Immature natural killer cell (primary cell): ENCODE results near the gene SLC52A1. TPM values are rescaled to one million over a fixed set of nuclear protein-coding genes. Genes with fewer than 3 reads are reported as not detected.
A peak's percentile ranks its signal among the peaks of the same experiment; 100 is the strongest.
"Not testable (repeated sequence)": the region's sequence is repeated elsewhere in the genome, so short reads cannot be mapped to it uniquely, and the experiment has no call there.

Source experiments
- DNase-seq, 3 donors: peaks; one replicate each; pipeline ENCODE4 v3.0.0; 2022; ENCODE audit warnings: mixed read lengths in 1 of 3
- H3K27ac Mint-ChIP-seq, 6 donors: one replicate each; pipeline ENCODE4 v1.8.0; 2020; ENCODE audit warnings: mixed read lengths in 6 of 6, mild to moderate bottlenecking in 5 of 6, inconsistent platforms in 4 of 6, moderate library complexity in 3 of 6
- H3K27me3 Mint-ChIP-seq, 3 donors: one replicate each; pipeline ENCODE4 v1.8.0; 2020 to 2021; ENCODE audit warnings: low read depth in 3 of 3, mild to moderate bottlenecking in 3 of 3, mixed read lengths in 3 of 3, moderate library complexity in 3 of 3, inconsistent platforms in 1 of 3
- H3K36me3 Mint-ChIP-seq, 3 donors: one replicate each; pipeline ENCODE4 v1.8.0; 2020; ENCODE audit warnings: mixed read lengths in 3 of 3, inconsistent platforms in 2 of 3, mild to moderate bottlenecking in 2 of 3
- H3K4me1 Mint-ChIP-seq, 2 donors: one replicate each; pipeline ENCODE4 v1.8.0; 2020; ENCODE audit warnings: inconsistent platforms in 2 of 2, mild to moderate bottlenecking in 2 of 2, mixed read lengths in 2 of 2, moderate library complexity in 1 of 2
- H3K4me3 Mint-ChIP-seq, 5 donors: one replicate each; pipeline ENCODE4 v1.8.0; 2020; ENCODE audit warnings: mild to moderate bottlenecking in 5 of 5, mixed read lengths in 5 of 5, inconsistent platforms in 3 of 5, moderate library complexity in 3 of 5
- H3K9me3 Mint-ChIP-seq, 6 donors: one replicate each; pipeline ENCODE4 v1.8.0; 2020; ENCODE audit warnings: mild to moderate bottlenecking in 6 of 6, mixed read lengths in 6 of 6, inconsistent platforms in 4 of 6, moderate library complexity in 3 of 6
- polyA plus RNA-seq, 3 donors: library from polyadenylated mRNA; unstranded; fragments of 300-500 nt; fragmentation: Illumina TruSeq; gene quantifications; one replicate each; pipeline ENCODE4 v1.2.3, GENCODE V29; 2021

The SLC52A1 gene
- not detected for polyA plus RNA-seq

DNA sequence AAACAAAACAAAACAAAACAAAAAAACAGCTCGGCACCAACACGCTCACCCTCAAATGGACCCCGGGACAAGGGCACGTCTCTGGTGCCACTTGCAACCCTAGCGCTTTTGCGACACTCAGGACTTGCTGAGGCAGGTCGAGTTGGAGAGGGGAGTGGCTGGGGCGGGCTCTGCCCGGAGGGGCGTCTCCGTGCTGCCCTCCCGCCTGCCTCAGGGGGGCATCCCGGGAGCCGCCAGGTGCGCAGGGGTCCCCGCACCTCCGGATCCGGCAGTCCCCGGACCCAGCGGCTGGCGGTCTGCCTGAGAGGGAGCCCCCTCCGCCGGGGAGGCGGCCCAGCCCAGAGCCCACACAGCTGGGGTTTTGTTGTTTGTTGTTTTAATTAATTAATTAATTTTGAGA lies at the start of gene SLC52A1:
Gene SLC52A1 (minus strand): TSS at position 112 of the 400 bp plus-strand sequence. CDS start 820 bp downstream, outside the sequence.
- Mint-ChIP-seq H3K4me3 (no peak within 1 kb of the TSS), H3K9me3 (no peaks in the 10 kb centered on the region), H3K27me3 (peaks cover 5 to 7% (median 7%) of the 10 kb centered on the region in 3 donors), H3K27ac (no peak within 1 kb of the TSS), H3K4me1 (peaks cover 11 to 14% of the 10 kb centered on the region in 2 donors), H3K36me3 (no peaks in the 10 kb centered on the region)
- no peak for DNase-seq

DNA sequence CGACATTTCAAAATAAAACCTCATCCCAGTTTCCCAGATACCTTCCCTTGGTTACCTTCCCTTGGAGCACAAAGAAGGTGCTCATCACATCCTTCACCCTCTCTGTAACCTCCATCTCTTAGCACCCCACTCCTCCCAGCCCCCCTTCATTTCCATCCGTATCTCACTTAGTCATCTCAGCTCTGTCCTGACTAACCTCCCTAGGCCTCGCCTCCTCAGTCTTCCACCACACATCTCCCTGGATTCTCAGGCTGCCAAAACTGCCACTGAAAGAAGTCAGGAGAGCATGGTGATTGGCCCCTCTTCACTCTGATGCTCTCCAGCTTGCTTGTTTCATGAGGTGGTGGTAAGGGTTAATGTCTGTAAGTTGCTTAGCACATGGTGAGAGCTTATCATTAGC lies 45.4 kb upstream of the SLC52A1 start:
- Mint-ChIP-seq H3K4me3 (peak overlapping the region in 4 of 5 donors; percentile 10 to 35 (median 18)), H3K4me1 (peaks cover 35 to 41% of the 10 kb centered on the region in 2 donors), H3K9me3 (peaks cover 7 to 16% (median 13%) of the 10 kb centered on the region in 6 donors), H3K27me3 (peaks cover 9 to 15% (median 10%) of the 10 kb centered on the region in 3 donors), H3K27ac (peak overlapping the region in 5 of 6 donors; percentile 8 to 83 (median 38)), H3K36me3 (peaks cover 18 to 20% (median 19%) of the 10 kb centered on the region in 3 donors)
- no peak for DNase-seq

DNA sequence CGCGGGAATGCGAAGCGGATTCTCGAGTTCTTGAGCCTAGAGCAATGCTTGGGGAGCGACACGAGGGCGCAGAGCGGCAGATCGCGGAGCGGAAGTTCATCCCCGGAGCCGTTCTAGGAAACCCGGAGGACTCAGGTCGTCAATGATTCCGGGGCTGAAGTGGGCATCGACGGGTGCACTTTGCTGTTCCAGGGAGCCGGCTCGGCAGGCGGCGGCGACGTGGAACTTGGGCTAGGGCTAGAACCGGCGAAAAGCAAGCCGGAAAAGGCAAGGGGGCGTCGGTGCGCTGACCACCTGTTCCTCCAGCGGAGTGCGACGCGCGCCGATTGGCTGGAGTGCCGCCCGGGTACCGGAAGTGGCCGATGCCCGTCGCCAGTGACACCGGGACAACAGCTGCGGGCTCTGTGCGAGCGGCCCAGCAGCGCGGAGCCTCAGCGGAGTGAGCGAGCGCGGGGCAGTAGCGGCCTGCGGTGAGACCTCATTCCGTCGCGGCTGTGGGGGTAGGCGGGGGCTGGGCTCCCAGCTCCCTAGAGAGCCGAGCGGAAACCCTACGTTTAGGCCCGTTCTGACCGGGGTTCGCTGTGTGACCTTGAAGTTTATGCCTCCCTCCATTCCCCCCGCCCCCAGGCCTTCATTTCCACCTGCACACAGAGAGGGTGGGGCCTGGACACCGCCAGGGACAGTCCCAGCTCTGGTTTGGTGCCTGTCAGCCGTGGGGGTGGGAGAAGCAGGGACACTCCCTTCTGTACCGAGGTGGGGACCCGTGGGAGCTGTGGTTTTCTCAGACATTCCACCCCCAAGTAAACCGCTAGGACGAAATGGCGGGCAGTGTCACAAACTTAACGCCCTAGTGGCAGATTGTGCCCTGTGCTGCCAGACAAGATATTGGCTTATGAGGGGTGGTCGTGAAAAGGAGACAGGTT lies 43.1 kb upstream of the SLC52A1 start, which contains the start of gene ZFP3:
Gene ZFP3 (plus strand): TSS at position 362 of the 923 bp plus-strand sequence. CDS start 13,038 bp downstream, outside the sequence.
- Mint-ChIP-seq H3K9me3 (peaks cover 0 to 5% (median 2%) of the 10 kb centered on the region in 6 donors), H3K4me3 (peak within 1 kb of the TSS; percentile 91 to 97 (median 93)), H3K36me3 (peaks cover 5 to 6% (median 5%) of the 10 kb centered on the region in 3 donors), H3K27ac (peak within 1 kb of the TSS; percentile 87 to 98 (median 96)), H3K4me1 (peaks cover 31 to 41% of the 10 kb centered on the region in 2 donors), H3K27me3 (peaks cover 5 to 13% (median 10%) of the 10 kb centered on the region in 3 donors)
- peak; percentile 86 to 87 (median 87) for DNase-seq

DNA sequence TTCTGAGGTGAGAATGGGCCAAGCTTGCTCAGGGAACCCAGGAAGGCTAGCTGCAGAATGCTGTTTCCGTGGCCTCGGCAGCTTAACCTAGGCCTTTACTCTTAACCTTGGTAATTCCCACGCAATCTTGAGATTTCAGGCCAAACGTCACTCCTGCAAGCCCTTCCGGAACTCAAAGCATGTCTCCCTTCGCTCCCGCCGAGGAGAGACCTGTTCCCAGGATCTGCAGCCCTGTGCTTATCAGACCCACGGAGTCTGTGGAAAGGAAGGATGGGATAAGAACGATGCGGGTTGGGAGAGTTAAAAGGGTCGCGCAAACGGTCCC lies 42.5 kb upstream of the SLC52A1 start:
- Mint-ChIP-seq H3K4me3 (peak overlapping the region; percentile 91 to 97 (median 93)), H3K36me3 (peaks cover 2% of the 10 kb centered on the region in 3 donors), H3K9me3 (peaks cover 0 to 2% (median under 1%) of the 10 kb centered on the region in 6 donors), H3K27me3 (peaks cover 5 to 12% (median 10%) of the 10 kb centered on the region in 3 donors), H3K27ac (peak overlapping the region; percentile 87 to 98 (median 96)), H3K4me1 (peaks cover 31 to 38% of the 10 kb centered on the region in 2 donors)
- DNase-seq = no peak

DNA sequence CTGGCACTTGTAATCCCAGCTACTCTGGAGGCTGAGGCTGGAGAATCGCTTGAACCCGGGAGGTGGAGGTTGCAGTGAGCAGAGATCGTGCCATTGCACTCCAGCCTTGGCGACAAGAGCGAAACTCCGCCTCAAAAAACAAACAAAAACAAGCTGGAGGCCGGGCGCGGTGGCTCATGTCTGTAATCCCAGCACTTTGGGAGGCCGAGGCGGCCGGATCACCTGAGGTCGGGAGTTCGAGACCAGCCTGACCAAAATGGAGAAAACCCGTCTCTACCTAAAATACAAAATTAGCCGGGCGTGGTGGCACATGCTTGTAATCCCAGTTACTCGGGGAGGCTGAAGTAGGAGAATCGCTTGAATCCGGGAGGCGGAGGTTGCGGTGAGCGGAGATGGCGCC lies 42.0 kb upstream of the SLC52A1 start:
- not testable (repeated sequence) for DNase-seq, H3K36me3 Mint-ChIP-seq, H3K9me3 Mint-ChIP-seq
- peaks cover 5 to 12% (median 10%) of the 10 kb centered on the region in 3 donors for H3K27me3 Mint-ChIP-seq
- peaks cover 31 to 35% of the 10 kb centered on the region in 2 donors for H3K4me1 Mint-ChIP-seq
- H3K4me3 Mint-ChIP-seq = peak overlapping the region; percentile 91 to 97 (median 93)
- H3K27ac Mint-ChIP-seq = peak overlapping the region in 5 of 6 donors; percentile 87 to 98 (median 96)

DNA sequence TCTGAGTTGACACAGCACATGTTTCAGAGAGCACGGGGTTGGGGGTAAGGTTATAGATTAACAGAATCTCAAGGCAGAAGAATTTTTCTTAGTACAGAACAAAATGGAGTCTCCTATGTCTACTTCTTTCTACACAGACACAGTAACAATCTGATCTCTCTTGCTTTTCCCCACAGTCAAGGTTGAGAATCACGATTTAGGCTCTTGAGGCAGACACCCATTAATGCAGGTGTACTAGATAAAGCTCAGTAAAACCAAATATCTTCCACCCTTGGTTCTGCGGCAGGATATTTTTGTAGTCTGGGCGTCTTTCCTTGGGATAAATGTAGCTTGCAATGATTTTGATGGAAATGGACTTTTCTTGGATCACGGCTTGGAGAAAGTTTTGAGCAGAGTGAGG lies 40.2 kb upstream of the SLC52A1 start:
- H3K36me3 Mint-ChIP-seq, DNase-seq, H3K9me3 Mint-ChIP-seq, H3K27ac Mint-ChIP-seq: not testable (repeated sequence)
- peak overlapping the region in 1 of 5 donors; percentile 9 for H3K4me3 Mint-ChIP-seq
- peaks cover 25 to 26% of the 10 kb centered on the region in 2 donors for H3K4me1 Mint-ChIP-seq
- peaks cover 5 to 12% (median 9%) of the 10 kb centered on the region in 3 donors for H3K27me3 Mint-ChIP-seq

DNA sequence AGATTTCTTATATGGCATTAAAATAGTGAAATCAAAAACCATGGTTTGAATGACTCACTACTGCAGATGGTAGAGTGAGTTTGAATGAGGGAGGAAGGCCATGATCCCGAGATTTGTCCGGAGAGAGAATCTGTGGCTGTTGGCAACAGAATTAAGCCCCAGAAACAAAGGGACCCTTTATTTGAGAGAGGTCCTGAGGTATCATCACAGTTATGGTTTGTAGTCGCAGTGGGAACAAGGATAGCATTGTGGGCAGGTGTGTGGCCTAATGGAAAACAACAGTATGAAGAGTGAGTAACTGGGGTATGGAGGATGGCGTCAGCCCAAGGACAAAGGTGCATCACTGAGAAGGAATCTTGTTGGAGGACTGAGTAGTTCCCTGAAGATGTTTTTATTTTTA lies 34.5 kb upstream of the SLC52A1 start:
- no peak overlapping the region for H3K4me3 Mint-ChIP-seq
- H3K27me3 Mint-ChIP-seq = peaks cover 0 to 5% (median 2%) of the 10 kb centered on the region in 3 donors
- H3K36me3 Mint-ChIP-seq = no peaks in the 10 kb centered on the region
- no peaks in the 10 kb centered on the region for H3K4me1 Mint-ChIP-seq
- H3K9me3 Mint-ChIP-seq = no peaks in the 10 kb centered on the region
- H3K27ac Mint-ChIP-seq = no peak overlapping the region
- DNase-seq = no peak

DNA sequence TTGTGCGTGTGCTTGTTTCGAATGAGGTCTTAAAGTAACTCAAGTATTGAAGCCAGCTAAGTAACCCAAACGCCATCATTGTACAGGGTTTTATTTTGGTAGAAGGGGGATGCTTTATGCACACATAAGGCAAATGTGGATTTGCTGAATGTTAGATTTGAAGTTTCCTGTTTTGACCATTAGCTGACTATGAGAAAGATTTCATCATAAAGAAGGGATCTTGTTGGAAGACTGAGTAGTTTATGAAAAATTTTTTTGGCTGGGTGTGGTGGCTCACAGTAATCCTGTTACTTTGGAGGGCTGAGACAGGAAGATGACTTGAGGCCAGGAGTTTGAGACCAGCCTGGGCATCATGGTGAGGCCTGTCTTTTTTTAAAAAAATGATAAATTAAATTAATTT lies 33.0 kb upstream of the SLC52A1 start:
- Mint-ChIP-seq H3K4me3 (no peak overlapping the region), H3K36me3 (no peaks in the 10 kb centered on the region), H3K4me1 (no peaks in the 10 kb centered on the region), H3K9me3 (no peaks in the 10 kb centered on the region), H3K27ac (no peak overlapping the region), H3K27me3 (peaks cover 0 to 5% (median 3%) of the 10 kb centered on the region in 3 donors)
- no peak for DNase-seq

DNA sequence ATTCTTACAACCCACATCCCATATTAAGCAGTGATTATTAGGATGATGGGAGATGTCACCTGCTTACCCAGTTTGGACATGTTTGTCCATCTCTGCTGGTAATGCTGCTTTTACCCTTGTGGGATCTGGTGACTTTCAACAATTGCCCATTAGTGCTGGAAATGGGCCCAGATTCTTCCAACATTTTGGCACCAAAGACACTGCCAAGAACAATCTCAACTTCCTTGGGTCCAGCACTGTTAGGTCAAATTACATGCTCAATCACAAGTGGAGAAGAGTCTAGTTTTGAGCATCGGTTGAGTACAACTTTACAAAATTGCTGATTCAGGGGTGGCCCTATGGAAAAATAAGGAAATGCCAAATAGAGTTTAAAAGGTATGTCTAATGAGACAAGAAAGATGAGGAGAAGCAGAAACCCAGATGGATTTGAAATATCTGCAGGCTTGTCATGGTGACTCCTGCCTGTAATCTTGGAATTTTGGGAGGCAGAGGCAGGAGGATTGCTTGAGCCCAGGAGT lies 30.1 kb upstream of the SLC52A1 start:
- Mint-ChIP-seq H3K27me3 (peaks cover 0 to 5% (median 4%) of the 10 kb centered on the region in 3 donors), H3K36me3 (no peaks in the 10 kb centered on the region), H3K9me3 (no peaks in the 10 kb centered on the region), H3K27ac (no peak overlapping the region), H3K4me3 (no peak overlapping the region), H3K4me1 (peaks cover 0 to 1% of the 10 kb centered on the region in 2 donors)
- DNase-seq = no peak

DNA sequence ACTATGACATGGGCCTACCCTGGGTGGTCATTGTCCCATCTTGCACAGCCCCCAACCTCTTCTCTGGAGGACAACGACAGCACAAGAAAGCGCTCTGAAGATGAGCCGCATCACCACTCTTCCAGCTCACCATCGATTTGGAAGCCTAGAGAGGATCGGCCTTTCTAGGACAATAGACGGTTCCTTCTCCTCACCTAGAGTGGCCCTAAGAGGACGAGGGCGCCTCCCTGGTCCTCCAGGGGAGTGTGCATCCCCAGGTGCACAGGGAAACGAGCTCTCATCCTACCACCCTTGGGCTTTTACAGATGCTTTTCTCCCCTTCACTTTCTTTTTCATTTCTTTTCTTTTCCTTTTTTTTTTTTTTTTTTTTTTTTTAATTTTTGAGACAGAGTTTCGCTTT lies 20.3 kb upstream of the SLC52A1 start:
- Mint-ChIP-seq H3K27me3 (peaks cover 2 to 8% (median 5%) of the 10 kb centered on the region in 3 donors), H3K4me3 (no peak overlapping the region), H3K36me3 (no peaks in the 10 kb centered on the region), H3K4me1 (no peaks in the 10 kb centered on the region), H3K27ac (no peak overlapping the region), H3K9me3 (no peaks in the 10 kb centered on the region)
- DNase-seq = no peak

DNA sequence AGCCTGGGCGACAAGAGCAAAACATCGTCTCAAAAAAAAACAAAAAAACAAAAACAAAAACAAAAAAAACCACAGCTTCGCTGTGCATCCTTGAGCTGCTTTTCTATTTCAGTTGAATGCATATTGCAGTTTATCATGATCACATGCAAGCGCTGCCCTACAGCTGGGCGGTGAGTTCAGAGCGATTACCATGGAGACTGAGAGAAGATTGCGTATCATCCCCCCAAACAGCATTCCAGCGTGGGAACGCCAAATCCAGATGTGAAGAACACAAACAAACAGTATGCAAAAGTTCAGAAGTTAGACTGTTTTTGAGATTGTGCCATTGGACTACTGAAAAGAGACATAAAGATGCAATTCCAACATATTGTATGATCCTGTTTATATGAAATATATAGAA lies 15.1 kb upstream of the SLC52A1 start:
- Mint-ChIP-seq H3K9me3 (no peaks in the 10 kb centered on the region), H3K4me3 (no peak overlapping the region), H3K27me3 (peaks cover 0 to 6% (median 5%) of the 10 kb centered on the region in 3 donors), H3K4me1 (peaks cover 7 to 20% of the 10 kb centered on the region in 2 donors), H3K36me3 (no peaks in the 10 kb centered on the region), H3K27ac (peak overlapping the region in 1 of 6 donors; percentile 36)
- DNase-seq = no peak

DNA sequence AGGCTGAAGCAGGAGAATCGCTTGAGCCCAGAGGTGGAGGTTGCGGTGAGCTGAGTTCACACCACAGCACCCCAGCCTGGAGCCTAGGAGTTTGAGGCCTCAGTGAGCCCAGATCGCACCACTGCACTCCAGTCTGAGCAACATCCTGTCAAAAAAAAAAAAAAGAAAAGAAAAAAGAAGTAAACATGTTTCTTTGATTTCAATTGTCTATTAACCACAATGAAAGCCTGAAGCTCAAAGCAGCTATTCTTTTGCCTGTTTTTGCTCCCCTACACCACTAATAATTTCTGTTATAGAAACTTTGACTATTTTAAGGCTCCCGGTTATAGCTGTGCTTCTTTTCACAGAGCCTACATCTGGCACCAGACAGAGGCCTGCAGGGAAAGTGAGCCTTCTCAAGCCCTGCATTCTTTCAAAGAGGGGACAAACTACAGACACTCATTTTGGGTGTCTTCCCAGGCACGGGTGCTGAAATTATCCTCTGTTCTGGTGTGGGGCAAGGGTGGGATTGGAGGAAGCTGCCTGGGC lies 14.2 kb upstream of the SLC52A1 start:
- Mint-ChIP-seq H3K4me1 (peaks cover 7 to 20% of the 10 kb centered on the region in 2 donors), H3K27ac (peak overlapping the region; percentile 61 to 90 (median 83)), H3K4me3 (peak overlapping the region in 1 of 5 donors; percentile 34)

DNA sequence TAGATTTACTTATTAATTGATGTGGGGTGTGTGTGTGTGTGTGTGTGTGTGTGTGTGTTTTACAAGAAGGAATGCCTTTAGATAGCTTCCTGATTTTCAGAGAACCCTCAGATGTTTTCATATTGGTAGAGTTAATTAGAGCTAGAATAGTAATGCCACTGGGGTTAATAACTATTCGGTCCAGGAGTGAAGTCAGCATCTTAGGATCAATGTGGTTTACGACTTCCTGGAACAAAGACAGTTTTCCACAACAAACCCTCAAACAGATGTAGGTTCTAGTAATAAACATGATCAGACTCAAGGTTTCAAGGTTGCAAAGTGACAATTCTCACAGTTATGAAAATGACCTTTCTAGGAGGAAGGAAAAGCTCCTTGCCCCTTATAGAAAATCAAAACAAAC lies 12.2 kb upstream of the SLC52A1 start:
- peaks cover 0 to 6% (median 3%) of the 10 kb centered on the region in 3 donors for H3K27me3 Mint-ChIP-seq
- no peaks in the 10 kb centered on the region for H3K9me3 Mint-ChIP-seq
- H3K4me1 Mint-ChIP-seq = peaks cover 7 to 20% of the 10 kb centered on the region in 2 donors
- DNase-seq = no peak
- H3K27ac Mint-ChIP-seq = peak overlapping the region in 2 of 6 donors; percentile 30 to 51
- no peaks in the 10 kb centered on the region for H3K36me3 Mint-ChIP-seq
- no peak overlapping the region for H3K4me3 Mint-ChIP-seq

More for the DNA sequence above, 14.2 kb upstream of the SLC52A1 start:
- Mint-ChIP-seq H3K36me3 (no peaks in the 10 kb centered on the region), H3K27me3 (peaks cover 0 to 6% (median 5%) of the 10 kb centered on the region in 3 donors), H3K9me3 (no peaks in the 10 kb centered on the region)
- peak; percentile 56 to 76 (median 63) for DNase-seq
